ENCODE measurements around the gene PTH2. TPM values are rescaled to one million over a fixed set of nuclear protein-coding genes. Genes with fewer than 3 reads are reported as not detected.

The PTH2 gene
- total RNA-seq, 1 donor from 2014 or later, result not detected

DNA sequence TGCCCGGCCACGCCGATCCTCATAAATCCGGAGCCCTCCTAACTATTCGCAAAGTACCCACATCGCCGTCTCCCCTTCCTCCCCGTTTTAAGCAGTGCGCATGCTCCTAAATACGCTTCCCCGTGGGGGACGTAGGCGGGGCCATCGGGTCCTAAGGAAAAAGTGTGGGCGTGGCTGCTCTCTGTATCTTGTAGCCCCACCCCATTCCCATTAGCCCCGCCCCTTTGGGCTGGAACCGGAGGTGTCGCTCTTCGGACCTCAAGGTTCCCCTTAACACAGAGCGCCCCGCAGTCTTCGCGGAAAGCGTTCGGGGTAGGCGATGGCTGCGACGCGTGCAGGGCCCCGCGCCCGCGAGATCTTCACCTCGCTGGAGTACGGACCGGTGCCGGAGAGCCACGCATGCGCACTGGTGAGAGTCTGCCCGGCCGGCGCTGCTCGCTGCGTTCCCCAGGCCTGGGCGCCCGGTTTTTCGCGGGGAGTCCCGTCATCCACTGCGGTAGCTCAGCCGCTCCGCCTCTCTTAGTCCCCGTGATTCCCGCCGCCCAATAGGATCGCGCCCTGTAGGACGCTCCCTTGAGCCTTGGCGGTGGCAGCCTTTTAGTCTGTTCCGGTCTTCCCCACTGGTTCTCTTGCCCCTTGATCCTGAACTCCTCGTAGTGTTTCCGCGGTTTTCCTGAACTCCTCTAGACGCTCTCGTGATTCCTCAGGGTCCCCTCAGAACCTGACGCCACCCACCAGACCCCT, 29.9 kb upstream of the PTH2 start, which contains the start of gene ALDH16A1:
ALDH16A1 (plus strand) TSS at position 213 of the 744 bp plus-strand sequence; CDS start at position 320, 107 bp downstream.
- peak; percentile 89 to 99 for DNase-seq (ENCODE audit: low spot score in 2 of 2)
- peaks cover 7 to 8% of the 10 kb centered on the region in 2 donors for H3K36me3 ChIP-seq
- no peaks in the 10 kb centered on the region for H3K27me3 ChIP-seq
- no peaks in the 10 kb centered on the region for H3K9me3 ChIP-seq
- H3K27ac ChIP-seq, result peak within 1 kb of the TSS; percentile 88 to 95
- peaks cover 0 to 10% of the 10 kb centered on the region in 2 donors for H3K4me1 ChIP-seq
- intact Hi-C loops (cut with DNase I), result loop anchor here (1.0 to 5.0 kb wide), 4 partner anchors 21 to 224 kb away; partner anchors contain the start of genes FLT3LG, PRMT1, RPL13A and RPS11
- H3K4me3 ChIP-seq, result peak within 1 kb of the TSS; percentile 73 to 81
- TF ChIP-seq, protein P1, sequence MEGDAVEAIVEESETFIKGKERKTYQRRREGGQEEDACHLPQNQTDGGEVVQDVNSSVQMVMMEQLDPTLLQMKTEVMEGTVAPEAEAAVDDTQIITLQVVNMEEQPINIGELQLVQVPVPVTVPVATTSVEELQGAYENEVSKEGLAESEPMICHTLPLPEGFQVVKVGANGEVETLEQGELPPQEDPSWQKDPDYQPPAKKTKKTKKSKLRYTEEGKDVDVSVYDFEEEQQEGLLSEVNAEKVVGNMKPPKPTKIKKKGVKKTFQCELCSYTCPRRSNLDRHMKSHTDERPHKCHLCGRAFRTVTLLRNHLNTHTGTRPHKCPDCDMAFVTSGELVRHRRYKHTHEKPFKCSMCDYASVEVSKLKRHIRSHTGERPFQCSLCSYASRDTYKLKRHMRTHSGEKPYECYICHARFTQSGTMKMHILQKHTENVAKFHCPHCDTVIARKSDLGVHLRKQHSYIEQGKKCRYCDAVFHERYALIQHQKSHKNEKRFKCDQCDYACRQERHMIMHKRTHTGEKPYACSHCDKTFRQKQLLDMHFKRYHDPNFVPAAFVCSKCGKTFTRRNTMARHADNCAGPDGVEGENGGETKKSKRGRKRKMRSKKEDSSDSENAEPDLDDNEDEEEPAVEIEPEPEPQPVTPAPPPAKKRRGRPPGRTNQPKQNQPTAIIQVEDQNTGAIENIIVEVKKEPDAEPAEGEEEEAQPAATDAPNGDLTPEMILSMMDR (IDR thresholded peaks at IDR 0.05), result no peak

DNA sequence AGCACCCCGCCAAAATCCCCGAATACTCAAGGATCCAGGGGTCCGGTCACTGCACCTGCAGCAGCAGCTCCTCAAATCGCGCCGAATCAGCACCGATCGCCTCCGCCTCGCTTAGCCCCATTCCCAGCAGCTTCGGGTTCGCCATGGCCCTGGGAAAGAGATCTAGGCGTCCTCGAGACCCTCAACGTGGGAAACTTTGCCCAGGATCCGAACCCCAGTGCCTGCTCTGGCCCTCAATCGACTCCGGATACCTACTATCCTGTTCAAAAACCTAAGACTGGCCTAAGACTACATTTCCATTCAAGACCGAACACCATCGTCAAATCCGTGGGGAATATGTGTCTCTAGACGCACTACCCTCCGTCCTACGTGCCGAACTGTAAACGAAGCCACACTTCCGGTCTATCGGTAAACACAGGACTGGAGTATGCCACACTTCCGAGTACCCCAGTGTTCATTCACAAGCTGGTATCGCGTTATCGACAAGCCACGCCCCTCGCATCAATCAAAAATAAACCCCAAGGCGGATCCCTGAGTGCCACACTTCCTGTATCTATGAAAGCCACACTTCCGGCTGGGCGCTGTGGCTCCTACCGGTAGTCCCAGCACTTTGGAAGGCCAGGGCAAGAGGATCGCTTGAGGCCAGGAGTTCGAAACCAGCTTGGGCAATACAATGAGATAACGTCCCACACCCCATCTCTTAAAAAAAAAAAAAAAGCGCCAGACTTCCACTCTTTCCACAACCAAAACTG, 28.4 kb upstream of the PTH2 start, which contains the start of gene PIH1D1:
PIH1D1 (minus strand) TSS at position 385 of the 752 bp plus-strand sequence; CDS start at position 145, 240 bp downstream.
- H3K4me3 ChIP-seq, result peak within 1 kb of the TSS; percentile 73 to 81
- H3K27ac ChIP-seq, result peak within 1 kb of the TSS; percentile 88 to 95
- intact Hi-C loops (cut with DNase I), result loop anchor here (2.0 to 5.0 kb wide), 2 partner anchors 45 to 226 kb away; partner anchors contain the start of genes PRMT1 and RPS11
- no peaks in the 10 kb centered on the region for H3K9me3 ChIP-seq
- peaks cover 0 to 10% of the 10 kb centered on the region in 2 donors for H3K4me1 ChIP-seq
- H3K36me3 ChIP-seq, result peaks cover 8 to 16% of the 10 kb centered on the region in 2 donors
- TF ChIP-seq, protein P1 (IDR thresholded peaks at IDR 0.05), result no peak
- no peaks in the 10 kb centered on the region for H3K27me3 ChIP-seq
- peak; percentile 94 to 99 for DNase-seq (ENCODE audit: low spot score in 2 of 2)

- Histone ChIP-seq H3K9me3 (no peaks in the 10 kb centered on the region), H3K27ac (no peak overlapping the region)
- intact Hi-C loops (cut with DNase I), result loop anchor here (5.0 kb wide), 1 partner anchor 227 kb away; the partner anchor contains the start of gene PRMT1
Observed at GRCh38 chr19:49450405-49450804, 27.2 kb upstream of the PTH2 start.

DNA sequence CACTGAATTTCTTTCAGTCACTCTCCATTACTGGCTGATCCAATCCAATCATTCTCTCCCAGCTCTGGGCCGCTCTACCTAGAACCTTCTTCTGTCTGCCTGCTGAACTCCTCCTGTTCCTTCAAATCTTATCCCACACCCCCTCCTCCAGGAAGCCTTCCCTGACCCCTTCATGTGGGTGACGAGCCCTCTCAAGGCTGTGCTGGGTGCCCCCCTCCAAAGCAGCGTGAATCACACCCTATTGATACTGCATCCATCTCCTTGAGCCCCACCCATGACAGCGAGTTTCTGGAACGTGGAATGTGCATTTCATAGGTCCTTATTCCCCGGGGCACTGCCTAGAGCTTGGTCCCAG, 25.2 kb upstream of the PTH2 start:
- Histone ChIP-seq H3K36me3 (peaks cover 8 to 16% of the 10 kb centered on the region in 2 donors), H3K27me3 (no peaks in the 10 kb centered on the region), H3K9me3 (no peaks in the 10 kb centered on the region), H3K4me3 (no peak overlapping the region), H3K4me1 (peaks cover 0 to 8% of the 10 kb centered on the region in 2 donors), H3K27ac (no peak overlapping the region)
- intact Hi-C loops (cut with DNase I), result no loop called here
- DNase-seq (ENCODE audit: low spot score in 2 of 2), result no peak
- TF ChIP-seq, protein P1 (IDR thresholded peaks at IDR 0.05), result no peak

More at GRCh38 chr19:49450405-49450804, 27.2 kb upstream of the PTH2 start:
- DNase-seq (ENCODE audit: low spot score in 2 of 2), result no peak
- Histone ChIP-seq H3K27me3 (no peaks in the 10 kb centered on the region), H3K4me3 (peak overlapping the region in 1 of 2 donors; percentile 81), H3K4me1 (peaks cover 0 to 10% of the 10 kb centered on the region in 2 donors), H3K36me3 (peaks cover 8 to 16% of the 10 kb centered on the region in 2 donors)
- TF ChIP-seq, protein P1 (IDR thresholded peaks at IDR 0.05), result no peak
